IMR-90 (cell line): ENCODE measurements around the gene SGMS1. TPM values are rescaled to one million over a fixed set of nuclear protein-coding genes. Genes with fewer than 3 reads are reported as not detected.

Experiments
- ATAC-seq: fragments of 200-7000 bp; cut with Tn5 transposase; 2 replicates; pipeline ENCODE4 v1.9.1; 2020; ENCODE audit warnings: low read depth, mild to moderate bottlenecking, moderate library complexity
- BruUV-seq: library from RNA; stranded (reverse); fragments of 400-500 nt; replicated peaks from 2 replicates; lab custom pipeline; 2021; lab: Mats Ljungman, UMichigan
- CTCF ChIA-PET: fragments of 300-600 bp; formaldehyde crosslinking; extraction: SDS; loops from one replicate; lab custom pipeline; 2021; ENCODE audit warnings: antibody characterized with exemption; lab: Yijun Ruan, JAX
- POLR2A ChIA-PET: fragments of 300-600 bp; sonication (Branson Sonifier 250); formaldehyde crosslinking; loops from one replicate; lab custom pipeline; 2022; ENCODE audit warnings: antibody characterized with exemption; ENCODE audit not compliant: unreplicated experiment; lab: Charles Lee
- DNase-seq: peaks from one replicate; pipeline ENCODE4 v3.0.0; 2013
- H2AFZ ChIP-seq: replicated peaks from 2 replicates; pipeline ENCODE3; 2013; ENCODE audit warnings: low read length, mild to moderate bottlenecking; ENCODE audit not compliant: poor library complexity
- H2AK5ac ChIP-seq: 2 replicates; pipeline ENCODE4 v1.6.1; 2013; ENCODE audit warnings: low read depth, low read length, inconsistent platforms
- H2AK9ac ChIP-seq: replicated peaks from 2 replicates; pipeline ENCODE3; 2013; ENCODE audit warnings: mild to moderate bottlenecking, low read depth, low read length, moderate library complexity; ENCODE audit not compliant: poor library complexity
- H2BK120ac ChIP-seq: 2 replicates; pipeline ENCODE4 v1.6.1; 2013; ENCODE audit warnings: low read depth, low read length, inconsistent platforms
- H2BK15ac ChIP-seq: 3 replicates; pipeline ENCODE4 v1.6.1; 2013; ENCODE audit warnings: low read depth, low read length, inconsistent platforms
- H2BK20ac ChIP-seq: 2 replicates; pipeline ENCODE4 v1.6.1; 2013; ENCODE audit warnings: low read depth, mild to moderate bottlenecking, inconsistent platforms, low read length, moderate library complexity
- H2BK5ac ChIP-seq: 2 replicates; pipeline ENCODE4 v1.6.1; 2013; ENCODE audit warnings: mild to moderate bottlenecking, low read depth, low read length, inconsistent platforms; ENCODE audit not compliant: poor library complexity, severe bottlenecking
- H3K14ac ChIP-seq: replicated peaks from 2 replicates; pipeline ENCODE4 v1.6.1; 2013; ENCODE audit warnings: low read depth, low read length, inconsistent platforms
- H3K18ac ChIP-seq: 2 replicates; pipeline ENCODE4 v1.6.1; 2013; ENCODE audit warnings: low read depth, low read length, control low read depth
- H3K23ac ChIP-seq: 2 replicates; pipeline ENCODE4 v1.6.1; 2013; ENCODE audit warnings: low read depth, low read length, inconsistent platforms
- H3K27ac ChIP-seq: 2 replicates; pipeline ENCODE4 v1.5.1; 2013; ENCODE audit warnings: mild to moderate bottlenecking, control low read depth, low read length; ENCODE audit not compliant: insufficient read depth
- H3K27me3 ChIP-seq: 2 replicates; pipeline ENCODE4 v1.6.1; 2013; ENCODE audit warnings: low read length; ENCODE audit not compliant: control insufficient read depth, insufficient read depth
- H3K36me3 ChIP-seq: 2 replicates; pipeline ENCODE4 v1.6.1; 2013; ENCODE audit warnings: low read length, mixed read lengths; ENCODE audit not compliant: control insufficient read depth, insufficient read depth
- H3K4ac ChIP-seq: 2 replicates; pipeline ENCODE4 v1.6.1; 2013; ENCODE audit warnings: low read depth, low read length, inconsistent platforms
- H3K4me1 ChIP-seq: 2 replicates; pipeline ENCODE4 v1.6.1; 2013; ENCODE audit warnings: low read length, mixed read lengths; ENCODE audit not compliant: control insufficient read depth, insufficient read depth
- H3K4me2 ChIP-seq: 2 replicates; pipeline ENCODE4 v1.6.1; 2013; ENCODE audit warnings: low read depth, mild to moderate bottlenecking, control low read depth, low read length, moderate library complexity
- H3K4me3 ChIP-seq: 2 replicates; pipeline ENCODE4 v1.5.1; 2013; ENCODE audit warnings: low read depth, mild to moderate bottlenecking, control low read depth, low read length, moderate library complexity; ENCODE audit not compliant: insufficient read depth
- H3K56ac ChIP-seq: 2 replicates; pipeline ENCODE4 v1.6.1; 2013; ENCODE audit warnings: low read length, inconsistent platforms; ENCODE audit not compliant: insufficient read depth; ENCODE audit errors: extremely low read depth
- H3K79me1 ChIP-seq, 2 experiments: 2 replicates each; pipeline ENCODE4 v1.6.1; 2013; ENCODE audit warnings: low read length in 2 of 2, inconsistent platforms in 1 of 2, low read depth in 1 of 2
- H3K9ac ChIP-seq: 2 replicates; pipeline ENCODE4 v1.6.1; 2013; ENCODE audit warnings: low read depth, low read length, control low read depth
- H3K9me1 ChIP-seq: 2 replicates; pipeline ENCODE4 v1.6.1; 2013; ENCODE audit warnings: low read length, inconsistent platforms; ENCODE audit not compliant: insufficient read depth
- H3K9me3 ChIP-seq: 2 replicates; pipeline ENCODE4 v1.6.1; 2013; ENCODE audit warnings: low read length; ENCODE audit not compliant: control insufficient read depth, insufficient read depth
- H4K20me1 ChIP-seq: 2 replicates; pipeline ENCODE4 v1.6.1; 2013; ENCODE audit warnings: low read length, inconsistent platforms; ENCODE audit not compliant: insufficient read depth
- H4K5ac ChIP-seq: 2 replicates; pipeline ENCODE4 v1.6.1; 2013; ENCODE audit warnings: mild to moderate bottlenecking, low read depth, low read length, control low read depth
- H4K8ac ChIP-seq, 2 experiments: 2 replicates each; pipeline ENCODE4 v1.6.1; 2013; ENCODE audit warnings: low read depth in 2 of 2, low read length in 2 of 2, control low read depth in 1 of 2, inconsistent platforms in 1 of 2
- H4K91ac ChIP-seq: 2 replicates; pipeline ENCODE4 v1.6.1; 2013; ENCODE audit warnings: low read depth, low read length, inconsistent platforms; ENCODE audit not compliant: insufficient read depth
- FOS ChIP-seq: fragments of 150-350 bp; IDR thresholded peaks from 2 replicates; pipeline ENCODE4 v1.6.1; 2016; ENCODE audit warnings: low read depth, low read length
- MAFK ChIP-seq: IDR thresholded peaks from 2 replicates; pipeline ENCODE4 v1.6.1; 2012; ENCODE audit warnings: low read depth, low read length, improper control_type of control experiment
- MXI1 ChIP-seq: IDR thresholded peaks from 2 replicates; pipeline ENCODE4 v1.6.1; 2012; ENCODE audit warnings: low read depth, mild to moderate bottlenecking, low read length, moderate library complexity, borderline replicate concordance
- RAD21 ChIP-seq: IDR thresholded peaks from 2 replicates; pipeline ENCODE4 v1.6.1; 2012; ENCODE audit warnings: low read length, improper control_type of control experiment
- RCOR1 ChIP-seq: IDR thresholded peaks from 2 replicates; pipeline ENCODE4 v1.6.1; 2012; ENCODE audit warnings: mild to moderate bottlenecking, low read length, improper control_type of control experiment; ENCODE audit not compliant: insufficient replicate concordance
- SMC3 ChIP-seq: fragments of 150-350 bp; IDR thresholded peaks from 2 replicates; pipeline ENCODE4 v1.6.1; 2016; ENCODE audit warnings: low read depth, mild to moderate bottlenecking, antibody characterized with exemption, low read length, moderate library complexity
- WGBS, 2 experiments: methylation state at CpG; one replicate each; pipeline versions ENCODE4 v1.1.5 to v1.1.7; 2013; ENCODE audit warnings: missing lambda C conversion rate in 2 of 2; ENCODE audit not compliant: insufficient read length in 1 of 2; ENCODE audit errors: extremely low coverage in 2 of 2; 5-methylcytosine and 5-hydroxymethylcytosine counted together
- dilution Hi-C: fragments of 300-500 bp; cut with HindIII; formaldehyde crosslinking; loops from one replicate; pipeline ENCODE4 v1.14.3; 2018; ENCODE audit warnings: low sequenced_read_pairs; ENCODE audit not compliant: unreplicated experiment
- in situ Hi-C: fragments of 300-500 bp; cut with MboI; formaldehyde crosslinking; loops from 3 replicates; pipeline ENCODE4 v1.14.3; 2019; ENCODE audit warnings: low sequenced_read_pairs, inconsistent platforms, mixed read lengths
- intact Hi-C: fragments of 100-400 bp; cut with micrococcal nuclease; formaldehyde crosslinking; loops from 2 replicates; pipeline ENCODE4 v1.10.0; 2022
- polyA plus RNA-seq, 3 experiments: library from polyadenylated mRNA; depleted of rRNA; stranded (reverse); fragments of >200 nt; gene quantifications; 2 replicates each; pipeline ENCODE4 v1.2.3, GENCODE V29; 2012; ENCODE audit warnings: low replicate concordance in 1 of 3
- total RNA-seq: library from RNA; depleted of rRNA; stranded (reverse); fragments of >200 nt; gene quantifications from 2 replicates; pipeline ENCODE4 v1.2.3, GENCODE V29; 2012
- TF ChIP-seq, protein P1 (sequence below): fragments of 150-350 bp; IDR thresholded peaks from 2 replicates; pipeline ENCODE4 v1.6.1; 2016; ENCODE audit warnings: low read depth, mild to moderate bottlenecking, low read length, moderate library complexity, borderline replicate concordance

The SGMS1 gene
- total and polyA plus RNA-seq, 2 of the 4 experiments (the other 2 are of a cell fraction) = 9.8 to 30.8 TPM

DNA sequence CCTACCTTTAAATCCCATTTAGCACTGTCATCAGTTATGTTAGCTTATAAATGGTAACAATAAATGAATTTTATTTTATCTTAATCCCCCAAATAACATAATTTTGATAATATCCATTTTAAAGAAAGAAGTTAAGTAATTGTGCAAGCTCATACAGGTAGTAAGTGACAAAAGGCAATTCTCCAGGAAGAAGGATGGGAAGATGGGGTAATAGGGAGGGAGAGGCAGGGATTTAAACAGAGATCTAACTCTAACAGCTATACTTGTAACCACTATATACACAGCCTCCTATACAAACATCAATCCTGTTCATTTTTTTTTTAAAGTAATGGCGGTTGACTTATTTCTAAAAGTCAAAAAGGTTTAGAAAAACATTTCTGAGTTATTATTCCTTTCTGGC lies 119.4 kb downstream of the SGMS1 start:
- ChIA-PET POLR2A (no interaction called here), CTCF (interaction anchor here (1.0 kb wide), 1 partner anchor 14 kb away, joined by 3 read pairs; no protein-coding TSS in a partner anchor)
- intact Hi-C loops (no loop called here), in situ Hi-C loops (no loop called here), dilution Hi-C loops (no loop called here)
- no peak overlapping the region for H3K56ac ChIP-seq
- H2AK5ac ChIP-seq = no peak overlapping the region
- no peak overlapping the region for H4K8ac ChIP-seq
- H2BK15ac ChIP-seq = no peak overlapping the region
- DNase-seq (no peak), ATAC-seq (no peak)
- no peak overlapping the region for H3K9ac ChIP-seq
- BruUV-seq = no TSS peak
- H3K79me1 ChIP-seq = peaks cover 8 to 17% of the 10 kb centered on the region in 2 experiments; a peak in 3 of 4 replicates
- no peak overlapping the region for H4K5ac ChIP-seq
- peaks cover 2% of the 10 kb centered on the region; the same call in 1 of the 2 replicates for H3K4me1 ChIP-seq
- no peak overlapping the region for H4K91ac ChIP-seq
- no peak overlapping the region for H3K4ac ChIP-seq
- WGBS, 2 experiments = no CpG with 5 or more reads among the region's 1 CpG
- TF ChIP-seq FOS (no peak), RAD21 (no peak), SMC3 (no peak), RCOR1 (no peak), MXI1 (no peak), MAFK (no peak)
- TF ChIP-seq, protein P1, sequence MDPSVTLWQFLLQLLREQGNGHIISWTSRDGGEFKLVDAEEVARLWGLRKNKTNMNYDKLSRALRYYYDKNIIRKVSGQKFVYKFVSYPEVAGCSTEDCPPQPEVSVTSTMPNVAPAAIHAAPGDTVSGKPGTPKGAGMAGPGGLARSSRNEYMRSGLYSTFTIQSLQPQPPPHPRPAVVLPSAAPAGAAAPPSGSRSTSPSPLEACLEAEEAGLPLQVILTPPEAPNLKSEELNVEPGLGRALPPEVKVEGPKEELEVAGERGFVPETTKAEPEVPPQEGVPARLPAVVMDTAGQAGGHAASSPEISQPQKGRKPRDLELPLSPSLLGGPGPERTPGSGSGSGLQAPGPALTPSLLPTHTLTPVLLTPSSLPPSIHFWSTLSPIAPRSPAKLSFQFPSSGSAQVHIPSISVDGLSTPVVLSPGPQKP = no peak
- H2AK9ac ChIP-seq = no peak overlapping the region
- no peak overlapping the region for H2BK120ac ChIP-seq
- no peaks in the 10 kb centered on the region for H3K36me3 ChIP-seq
- 0 out of 2 replicates have a peak, but pooled peaks cover 5% of the 10 kb centered on the region for H4K20me1 ChIP-seq
- no peak overlapping the region for H3K18ac ChIP-seq
- no peaks in the 10 kb centered on the region for H3K9me3 ChIP-seq
- no peak overlapping the region for H2BK20ac ChIP-seq
- peaks cover 9% of the 10 kb centered on the region for H3K9me1 ChIP-seq
- no peaks in the 10 kb centered on the region for H3K27me3 ChIP-seq
- H3K4me2 ChIP-seq = no peak overlapping the region
- no peak overlapping the region for H2AFZ ChIP-seq
- no peak overlapping the region for H2BK5ac ChIP-seq
- no peak overlapping the region for H3K4me3 ChIP-seq
- no peak overlapping the region for H3K23ac ChIP-seq
- H3K14ac ChIP-seq = no peak overlapping the region
- no peak overlapping the region for H3K27ac ChIP-seq
